Measurements from ENCODE around the gene TEX13C. TPM values are rescaled to one million over a fixed set of nuclear protein-coding genes. Genes with fewer than 3 reads are reported as not detected.
"Not testable (repeated sequence)": the region's sequence is repeated elsewhere in the genome, so short reads cannot be mapped to it uniquely, and the experiment has no call there.

The TEX13C gene
- total RNA-seq, 1 donor from 2014 or later: not detected

- no peak overlapping the region for H3K4me3 ChIP-seq (ENCODE audit: low read length in 3 of 3)
- no peaks in the 10 kb centered on the region for H3K9me3 ChIP-seq (ENCODE audit: control insufficient read depth in 3 of 3, low read length in 3 of 3)
- no peaks in the 10 kb centered on the region for H3K4me1 ChIP-seq (ENCODE audit: control insufficient read depth in 3 of 3, insufficient read depth in 3 of 3, low read length in 3 of 3)
- H3K36me3 ChIP-seq (ENCODE audit: control insufficient read depth in 3 of 3, insufficient read depth in 3 of 3, low read length in 3 of 3): no peaks in the 10 kb centered on the region
- H3K9ac ChIP-seq (ENCODE audit: low read depth in 1 of 3, low read length in 3 of 3): no peak overlapping the region
- no peaks in the 10 kb centered on the region for H3K27me3 ChIP-seq (ENCODE audit: control insufficient read depth in 3 of 3, insufficient read depth in 3 of 3, low read length in 3 of 3)
- no peak overlapping the region for H3K27ac ChIP-seq (ENCODE audit: low read depth, low read length)
Observed at GRCh38 chrX:125308653-125309052, 11.0 kb upstream of the TEX13C start.

- H3K36me3 ChIP-seq (ENCODE audit: control insufficient read depth in 3 of 3, insufficient read depth in 3 of 3, low read length in 3 of 3); H3K27me3 ChIP-seq (ENCODE audit: control insufficient read depth in 3 of 3, insufficient read depth in 3 of 3, low read length in 3 of 3); H3K9ac ChIP-seq (ENCODE audit: low read depth in 1 of 3, low read length in 3 of 3): not testable (repeated sequence)
Observed at GRCh38 chrX:125319166-125319565, 505 bp upstream of the TEX13C start.

GRCh38 chrX:125322431-125322830 lies 2.8 kb downstream of the TEX13C start:
- Histone ChIP-seq H3K9me3 (ENCODE audit: control insufficient read depth in 3 of 3, low read length in 3 of 3) (no peaks in the 10 kb centered on the region), H3K4me1 (ENCODE audit: control insufficient read depth in 3 of 3, insufficient read depth in 3 of 3, low read length in 3 of 3) (no peaks in the 10 kb centered on the region), H3K27me3 (ENCODE audit: control insufficient read depth in 3 of 3, insufficient read depth in 3 of 3, low read length in 3 of 3) (no peaks in the 10 kb centered on the region), H3K4me3 (ENCODE audit: low read length in 3 of 3) (no peak overlapping the region), H3K36me3 (ENCODE audit: control insufficient read depth in 3 of 3, insufficient read depth in 3 of 3, low read length in 3 of 3) (no peaks in the 10 kb centered on the region), H3K27ac (ENCODE audit: low read depth, low read length) (no peak overlapping the region), H3K9ac (ENCODE audit: low read depth in 1 of 3, low read length in 3 of 3) (no peak overlapping the region)

More at GRCh38 chrX:125319166-125319565, 505 bp upstream of the TEX13C start:
- not testable (repeated sequence) for H3K4me1 ChIP-seq (ENCODE audit: control insufficient read depth in 3 of 3, insufficient read depth in 3 of 3, low read length in 3 of 3); H3K9me3 ChIP-seq (ENCODE audit: control insufficient read depth in 3 of 3, low read length in 3 of 3); H3K27ac ChIP-seq (ENCODE audit: low read depth, low read length); H3K4me3 ChIP-seq (ENCODE audit: low read length in 3 of 3)

GRCh38 chrX:125326599-125326998 lies 6.9 kb downstream of the TEX13C start:
- Histone ChIP-seq H3K27ac (ENCODE audit: low read depth, low read length) (no peak overlapping the region), H3K9me3 (ENCODE audit: control insufficient read depth in 3 of 3, low read length in 3 of 3) (no peaks in the 10 kb centered on the region), H3K4me1 (ENCODE audit: control insufficient read depth in 3 of 3, insufficient read depth in 3 of 3, low read length in 3 of 3) (no peaks in the 10 kb centered on the region), H3K4me3 (ENCODE audit: low read length in 3 of 3) (no peak overlapping the region), H3K27me3 (ENCODE audit: control insufficient read depth in 3 of 3, insufficient read depth in 3 of 3, low read length in 3 of 3) (no peaks in the 10 kb centered on the region), H3K9ac (ENCODE audit: low read depth in 1 of 3, low read length in 3 of 3) (no peak overlapping the region), H3K36me3 (ENCODE audit: control insufficient read depth in 3 of 3, insufficient read depth in 3 of 3, low read length in 3 of 3) (no peaks in the 10 kb centered on the region)

- no peaks in the 10 kb centered on the region for H3K27me3 ChIP-seq (ENCODE audit: control insufficient read depth in 3 of 3, insufficient read depth in 3 of 3, low read length in 3 of 3)
- no peak overlapping the region for H3K27ac ChIP-seq (ENCODE audit: low read depth, low read length)
- H3K4me3 ChIP-seq (ENCODE audit: low read length in 3 of 3): no peak overlapping the region
- no peak overlapping the region for H3K9ac ChIP-seq (ENCODE audit: low read depth in 1 of 3, low read length in 3 of 3)
- no peaks in the 10 kb centered on the region for H3K9me3 ChIP-seq (ENCODE audit: control insufficient read depth in 3 of 3, low read length in 3 of 3)
- no peaks in the 10 kb centered on the region for H3K4me1 ChIP-seq (ENCODE audit: control insufficient read depth in 3 of 3, insufficient read depth in 3 of 3, low read length in 3 of 3)
- no peaks in the 10 kb centered on the region for H3K36me3 ChIP-seq (ENCODE audit: control insufficient read depth in 3 of 3, insufficient read depth in 3 of 3, low read length in 3 of 3)
Observed at GRCh38 chrX:125327891-125328290, 8.2 kb downstream of the TEX13C start.

GRCh38 chrX:125333583-125333982 lies 13.9 kb downstream of the TEX13C start:
- Histone ChIP-seq H3K27ac (ENCODE audit: low read depth, low read length) (no peak overlapping the region), H3K9me3 (ENCODE audit: control insufficient read depth in 3 of 3, low read length in 3 of 3) (no peaks in the 10 kb centered on the region), H3K27me3 (ENCODE audit: control insufficient read depth in 3 of 3, insufficient read depth in 3 of 3, low read length in 3 of 3) (no peaks in the 10 kb centered on the region), H3K9ac (ENCODE audit: low read depth in 1 of 3, low read length in 3 of 3) (no peak overlapping the region), H3K4me1 (ENCODE audit: control insufficient read depth in 3 of 3, insufficient read depth in 3 of 3, low read length in 3 of 3) (no peaks in the 10 kb centered on the region), H3K4me3 (ENCODE audit: low read length in 3 of 3) (no peak overlapping the region), H3K36me3 (ENCODE audit: control insufficient read depth in 3 of 3, insufficient read depth in 3 of 3, low read length in 3 of 3) (no peaks in the 10 kb centered on the region)

GRCh38 chrX:125340490-125340889 lies 20.8 kb downstream of the TEX13C start:
- Histone ChIP-seq H3K9me3 (ENCODE audit: control insufficient read depth in 3 of 3, low read length in 3 of 3) (no peaks in the 10 kb centered on the region), H3K4me1 (ENCODE audit: control insufficient read depth in 3 of 3, insufficient read depth in 3 of 3, low read length in 3 of 3) (no peaks in the 10 kb centered on the region)

GRCh38 chrX:125374169-125374568 lies 54.5 kb downstream of the TEX13C start:
- no peaks in the 10 kb centered on the region for H3K4me1 ChIP-seq (ENCODE audit: control insufficient read depth in 3 of 3, insufficient read depth in 3 of 3, low read length in 3 of 3)
- no peaks in the 10 kb centered on the region for H3K9me3 ChIP-seq (ENCODE audit: control insufficient read depth in 3 of 3, low read length in 3 of 3)
- H3K9ac ChIP-seq (ENCODE audit: low read depth in 1 of 3, low read length in 3 of 3): no peak overlapping the region
- no peaks in the 10 kb centered on the region for H3K36me3 ChIP-seq (ENCODE audit: control insufficient read depth in 3 of 3, insufficient read depth in 3 of 3, low read length in 3 of 3)
- H3K4me3 ChIP-seq (ENCODE audit: low read length in 3 of 3): no peak overlapping the region
- H3K27ac ChIP-seq (ENCODE audit: low read depth, low read length): no peak overlapping the region
- H3K27me3 ChIP-seq (ENCODE audit: control insufficient read depth in 3 of 3, insufficient read depth in 3 of 3, low read length in 3 of 3): no peaks in the 10 kb centered on the region

More at GRCh38 chrX:125340490-125340889, 20.8 kb downstream of the TEX13C start:
- Histone ChIP-seq H3K36me3 (ENCODE audit: control insufficient read depth in 3 of 3, insufficient read depth in 3 of 3, low read length in 3 of 3) (no peaks in the 10 kb centered on the region), H3K27me3 (ENCODE audit: control insufficient read depth in 3 of 3, insufficient read depth in 3 of 3, low read length in 3 of 3) (no peaks in the 10 kb centered on the region), H3K4me3 (ENCODE audit: low read length in 3 of 3) (no peak overlapping the region), H3K27ac (ENCODE audit: low read depth, low read length) (no peak overlapping the region), H3K9ac (ENCODE audit: low read depth in 1 of 3, low read length in 3 of 3) (no peak overlapping the region)
